ENCODE data around the gene RNF207.

DNA sequence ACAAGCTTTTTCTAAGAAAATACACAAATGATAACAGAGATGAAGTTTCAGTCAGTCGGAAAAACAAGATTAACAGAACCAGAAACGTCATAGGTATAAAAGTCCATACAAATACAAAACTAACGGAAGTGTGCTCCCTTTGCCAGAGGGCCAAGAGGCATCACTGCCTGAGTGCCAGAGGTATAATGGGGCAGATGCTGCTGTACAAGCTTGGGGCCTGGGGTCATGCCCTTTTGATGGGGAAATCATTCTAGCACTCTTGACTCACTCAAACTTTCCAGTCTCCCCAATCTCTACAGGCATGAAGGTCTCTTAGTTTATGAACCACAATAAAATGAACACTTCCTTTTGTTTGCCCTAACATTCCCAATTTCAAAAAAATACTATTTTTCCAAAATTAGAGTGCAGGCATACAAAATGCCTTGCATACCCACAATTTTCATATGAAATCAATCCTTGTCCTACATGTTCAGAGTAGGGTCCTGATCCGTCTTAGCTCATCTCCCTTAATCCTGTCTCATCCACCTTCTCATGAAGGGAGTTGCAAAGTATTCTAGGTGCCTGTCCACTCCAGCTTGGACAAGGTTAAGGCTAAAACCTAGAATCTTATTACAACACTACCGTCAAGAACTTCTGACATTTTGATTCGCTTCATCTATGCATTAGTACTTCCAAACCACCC, 8.0 kb upstream of the RNF207 start:
- TF ChIP-seq, protein P1, sequence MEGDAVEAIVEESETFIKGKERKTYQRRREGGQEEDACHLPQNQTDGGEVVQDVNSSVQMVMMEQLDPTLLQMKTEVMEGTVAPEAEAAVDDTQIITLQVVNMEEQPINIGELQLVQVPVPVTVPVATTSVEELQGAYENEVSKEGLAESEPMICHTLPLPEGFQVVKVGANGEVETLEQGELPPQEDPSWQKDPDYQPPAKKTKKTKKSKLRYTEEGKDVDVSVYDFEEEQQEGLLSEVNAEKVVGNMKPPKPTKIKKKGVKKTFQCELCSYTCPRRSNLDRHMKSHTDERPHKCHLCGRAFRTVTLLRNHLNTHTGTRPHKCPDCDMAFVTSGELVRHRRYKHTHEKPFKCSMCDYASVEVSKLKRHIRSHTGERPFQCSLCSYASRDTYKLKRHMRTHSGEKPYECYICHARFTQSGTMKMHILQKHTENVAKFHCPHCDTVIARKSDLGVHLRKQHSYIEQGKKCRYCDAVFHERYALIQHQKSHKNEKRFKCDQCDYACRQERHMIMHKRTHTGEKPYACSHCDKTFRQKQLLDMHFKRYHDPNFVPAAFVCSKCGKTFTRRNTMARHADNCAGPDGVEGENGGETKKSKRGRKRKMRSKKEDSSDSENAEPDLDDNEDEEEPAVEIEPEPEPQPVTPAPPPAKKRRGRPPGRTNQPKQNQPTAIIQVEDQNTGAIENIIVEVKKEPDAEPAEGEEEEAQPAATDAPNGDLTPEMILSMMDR (IDR thresholded peaks at IDR 0.05), result no peak
- TF ChIP-seq POLR2A (IDR thresholded peaks at IDR 0.05; ENCODE audit: low read depth) (no peak), EP300 (IDR thresholded peaks at IDR 0.05) (no peak), POLR2AphosphoS5 (IDR thresholded peaks at IDR 0.05) (no peak)

Data from esophagus muscularis mucosa (tissue), 4 donors.